H9 (cell line): ENCODE measurements around the gene CDO1. TPM values are rescaled to one million over a fixed set of nuclear protein-coding genes. Genes with fewer than 3 reads are reported as not detected.

Experiments used
- DNase-seq: peaks from one replicate; pipeline ENCODE4 v3.0.0-alpha.2; 2017
- H2AFZ ChIP-seq: one replicate; pipeline ENCODE4 v1.6.1; 2013; ENCODE audit warnings: mild to moderate bottlenecking, low read length, control low read depth, moderate library complexity
- H2AK5ac ChIP-seq: 2 replicates; pipeline ENCODE4 v1.6.1; 2013; ENCODE audit warnings: low read length, control low read depth, mixed read lengths; ENCODE audit not compliant: insufficient read length
- H2BK120ac ChIP-seq: one replicate; pipeline ENCODE4 v1.6.1; 2013; ENCODE audit warnings: low read depth, mild to moderate bottlenecking, low read length, control low read depth, inconsistent platforms; ENCODE audit not compliant: poor library complexity, severe bottlenecking
- H2BK12ac ChIP-seq: 2 replicates; pipeline ENCODE4 v1.6.1; 2013; ENCODE audit warnings: low read length, control low read depth, mixed read lengths, low read depth; ENCODE audit not compliant: insufficient read length
- H2BK15ac ChIP-seq: 2 replicates; pipeline ENCODE4 v1.6.1; 2013; ENCODE audit warnings: low read depth, low read length, control low read depth
- H2BK20ac ChIP-seq: one replicate; pipeline ENCODE4 v1.6.1; 2013; ENCODE audit warnings: low read depth, mild to moderate bottlenecking, low read length, control low read depth, inconsistent platforms; ENCODE audit not compliant: poor library complexity, severe bottlenecking
- H2BK5ac ChIP-seq: 2 replicates; pipeline ENCODE4 v1.6.1; 2013; ENCODE audit warnings: low read length, control low read depth, mixed read lengths; ENCODE audit not compliant: insufficient read length
- H3K14ac ChIP-seq: 2 replicates; pipeline ENCODE4 v1.6.1; 2013; ENCODE audit warnings: low read length, control low read depth; ENCODE audit not compliant: insufficient read depth
- H3K18ac ChIP-seq: 2 replicates; pipeline ENCODE4 v1.6.1; 2013; ENCODE audit warnings: low read depth, mild to moderate bottlenecking, mixed read lengths, low read length, control low read depth; ENCODE audit not compliant: insufficient read length
- H3K23ac ChIP-seq: 2 replicates; pipeline ENCODE4 v1.6.1; 2013; ENCODE audit warnings: low read length, control low read depth, mixed read lengths, low read depth; ENCODE audit not compliant: insufficient read length
- H3K23me2 ChIP-seq: 2 replicates; pipeline ENCODE4 v1.6.1; 2013; ENCODE audit warnings: low read depth, mild to moderate bottlenecking, mixed read lengths, low read length, control low read depth; ENCODE audit not compliant: insufficient read length, poor library complexity, severe bottlenecking
- H3K27ac ChIP-seq: 2 replicates; pipeline ENCODE4 v1.5.1; 2013; ENCODE audit warnings: low read length, control low read depth, mixed read lengths, low read depth; ENCODE audit not compliant: insufficient read length
- H3K27me3 ChIP-seq: 2 replicates; pipeline ENCODE4 v1.6.1; 2013; ENCODE audit warnings: low read length, control low read depth, inconsistent platforms; ENCODE audit not compliant: insufficient read depth
- H3K4ac ChIP-seq: 2 replicates; pipeline ENCODE4 v1.6.1; 2013; ENCODE audit warnings: low read depth, mild to moderate bottlenecking, control low read depth, inconsistent platforms, low read length, moderate library complexity
- H3K4me1 ChIP-seq: 2 replicates; pipeline ENCODE4 v1.6.1; 2013; ENCODE audit warnings: low read length, control low read depth, inconsistent platforms; ENCODE audit not compliant: insufficient read depth
- H3K4me2 ChIP-seq: 2 replicates; pipeline ENCODE4 v1.6.1; 2013; ENCODE audit warnings: low read length, control low read depth, mixed read lengths; ENCODE audit not compliant: insufficient read length, insufficient read depth
- H3K56ac ChIP-seq: 2 replicates; pipeline ENCODE4 v1.6.1; 2013; ENCODE audit warnings: low read depth, mild to moderate bottlenecking, mixed read lengths, low read length, control low read depth; ENCODE audit not compliant: insufficient read length
- H3K79me1 ChIP-seq: 2 replicates; pipeline ENCODE4 v1.6.1; 2013; ENCODE audit warnings: low read depth, mild to moderate bottlenecking, moderate library complexity, low read length, control low read depth, inconsistent platforms; ENCODE audit not compliant: insufficient read depth, poor library complexity, severe bottlenecking
- H3K79me2 ChIP-seq: 2 replicates; pipeline ENCODE4 v1.6.1; 2013; ENCODE audit warnings: low read length, control low read depth, inconsistent platforms; ENCODE audit not compliant: insufficient read depth
- H3K9ac ChIP-seq: 2 replicates; pipeline ENCODE4 v1.6.1; 2013; ENCODE audit warnings: low read length, control low read depth, mixed read lengths; ENCODE audit not compliant: insufficient read length; ENCODE audit errors: extremely low read depth
- H3K9me3 ChIP-seq: one replicate; pipeline ENCODE4 v1.6.1; 2013; ENCODE audit warnings: low read depth, low read length, inconsistent platforms; ENCODE audit not compliant: control insufficient read depth
- H3T11ph ChIP-seq: one replicate; pipeline ENCODE4 v1.6.1; 2013; ENCODE audit warnings: mild to moderate bottlenecking, low read length, control low read depth, inconsistent platforms
- H4K20me1 ChIP-seq: one replicate; pipeline ENCODE4 v1.6.1; 2013; ENCODE audit not compliant: control insufficient read depth, insufficient read length, insufficient read depth
- H4K5ac ChIP-seq: 2 replicates; pipeline ENCODE4 v1.6.1; 2013; ENCODE audit warnings: low read depth, mild to moderate bottlenecking, mixed read lengths, low read length, control low read depth; ENCODE audit not compliant: insufficient read length
- H4K8ac ChIP-seq: replicated peaks from 2 replicates; pipeline ENCODE4 v1.6.1; 2013; ENCODE audit warnings: low read length, control low read depth, mixed read lengths, low read depth; ENCODE audit not compliant: insufficient read length
- H4K91ac ChIP-seq: 2 replicates; pipeline ENCODE4 v1.6.1; 2013; ENCODE audit warnings: low read depth, mild to moderate bottlenecking, moderate library complexity, mixed read lengths, low read length, control low read depth; ENCODE audit not compliant: insufficient read length
- H3K27ac Mint-ChIP-seq, 3 experiments: 2 replicates in 2 of 3; 3 replicates in 1 of 3; pipeline ENCODE4 v1.8.0; 2020 to 2021; ENCODE audit warnings: mixed read lengths in 3 of 3, mild to moderate bottlenecking in 1 of 3, moderate library complexity in 1 of 3
- H3K27me3 Mint-ChIP-seq: 2 replicates; pipeline ENCODE4 v1.8.0; 2021; ENCODE audit warnings: low read depth, mild to moderate bottlenecking, moderate library complexity, mixed read lengths
- H3K36me3 Mint-ChIP-seq, 3 experiments: 2 replicates in 2 of 3; 3 replicates in 1 of 3; pipeline ENCODE4 v1.8.0; 2020 to 2021; ENCODE audit warnings: low read depth in 3 of 3, mixed read lengths in 3 of 3; ENCODE audit not compliant: insufficient read depth in 1 of 3
- H3K4me1 Mint-ChIP-seq, 2 experiments: 2 replicates each; pipeline ENCODE4 v1.8.0; 2020; ENCODE audit warnings: mixed read lengths in 2 of 2
- H3K4me3 Mint-ChIP-seq, 2 experiments: 2 replicates in 1 of 2; 3 replicates in 1 of 2; pipeline ENCODE4 v1.8.0; 2020 to 2021; ENCODE audit warnings: mild to moderate bottlenecking in 2 of 2, mixed read lengths in 2 of 2, moderate library complexity in 1 of 2
- H3K9me3 Mint-ChIP-seq, 2 experiments: 2 replicates in 1 of 2; 3 replicates in 1 of 2; pipeline ENCODE4 v1.8.0; 2020; ENCODE audit warnings: mild to moderate bottlenecking in 2 of 2, mixed read lengths in 2 of 2, moderate library complexity in 1 of 2
- WGBS: extraction: QIAGEN DNeasy Blood & Tissue Kit; methylation state at CpG from one replicate; pipeline ENCODE4 v1.1.7; 2013; ENCODE audit warnings: missing lambda C conversion rate, low lambda C conversion rate, mixed read lengths; ENCODE audit not compliant: insufficient read length; ENCODE audit errors: extremely low coverage; 5-methylcytosine and 5-hydroxymethylcytosine counted together
- total RNA-seq: library from RNA; stranded (reverse); gene quantifications from 2 replicates; pipeline ENCODE4 v1.2.1, GENCODE V29; 2021
- TF ChIP-seq, protein P1 (sequence below): fragments of 200-600 bp; sonication (generic); conservative IDR thresholded peaks from 3 replicates; pipeline ENCODE4 v1.8.0; 2021; ENCODE audit warnings: antibody characterized with exemption, mild to moderate bottlenecking

The CDO1 gene
- total RNA-seq, 1 experiment from 2014 or later: 11.2 TPM

DNA sequence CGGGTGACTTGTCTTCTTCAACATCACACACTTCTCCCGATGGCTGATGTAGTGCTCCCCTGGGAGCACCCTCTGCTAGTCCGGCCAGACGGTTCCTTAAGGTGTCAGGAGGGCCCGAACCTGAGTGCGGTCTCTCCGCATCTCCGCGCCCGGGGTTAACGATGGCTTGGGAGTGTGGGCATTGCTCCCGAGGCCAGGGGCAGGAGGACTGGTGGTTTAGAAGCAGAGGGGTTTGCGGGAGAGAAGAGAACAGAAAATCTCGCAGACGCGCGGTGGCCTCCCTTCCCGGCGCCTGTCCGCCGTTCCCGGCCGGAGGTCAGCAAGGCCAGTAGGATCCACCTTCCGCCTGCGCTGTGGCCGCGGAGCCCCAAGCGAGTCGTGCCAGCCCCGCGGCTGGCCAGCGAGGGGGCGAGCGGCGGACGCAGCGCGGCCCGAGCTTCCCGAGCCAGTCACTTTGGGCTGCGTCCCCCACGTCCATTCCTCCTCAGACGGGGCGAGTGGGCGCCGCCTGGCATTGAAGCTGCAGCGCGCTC is 700 bp downstream of the CDO1 start:
- H3K14ac ChIP-seq: no peak overlapping the region
- H3T11ph ChIP-seq: no peak overlapping the region
- no peaks in the 10 kb centered on the region for H4K20me1 ChIP-seq
- H3K9ac ChIP-seq: peak overlapping the region; percentile 3
- H3K9me3 Mint-ChIP-seq: no peaks in the 10 kb centered on the region
- H3K79me2 ChIP-seq: no peaks in the 10 kb centered on the region
- no peak overlapping the region for H2AFZ ChIP-seq
- H2BK20ac ChIP-seq: no peak overlapping the region
- no peak overlapping the region for H4K91ac ChIP-seq
- H3K18ac ChIP-seq: peak overlapping the region; percentile 1
- peaks cover 0 to 5% (median 0%) of the 10 kb centered on the region in 3 experiments; a peak in 4 of 7 replicates for H3K36me3 Mint-ChIP-seq
- no peak overlapping the region for H2BK15ac ChIP-seq
- H3K27me3 ChIP-seq: peaks cover 9% of the 10 kb centered on the region; the same call in 1 of the 2 replicates
- H3K4me1 ChIP-seq: no peaks in the 10 kb centered on the region
- H2BK12ac ChIP-seq: no peak overlapping the region
- no CpG with 5 or more reads among the region's 48 CpGs for WGBS
- H2BK120ac ChIP-seq: no peak overlapping the region
- H3K23me2 ChIP-seq: peaks cover 7% of the 10 kb centered on the region
- no peak overlapping the region for H3K56ac ChIP-seq
- peak; percentile 43 for DNase-seq
- H3K9me3 ChIP-seq: no peaks in the 10 kb centered on the region
- H3K4ac ChIP-seq: no peak overlapping the region
- peak overlapping the region; percentile 92 to 96 for H3K4me3 Mint-ChIP-seq
- H3K27ac Mint-ChIP-seq: no peak overlapping the region
- H2AK5ac ChIP-seq: no peak overlapping the region
- no peaks in the 10 kb centered on the region for H3K79me1 ChIP-seq
- no peak overlapping the region for H3K27ac ChIP-seq
- TF ChIP-seq, protein P1, sequence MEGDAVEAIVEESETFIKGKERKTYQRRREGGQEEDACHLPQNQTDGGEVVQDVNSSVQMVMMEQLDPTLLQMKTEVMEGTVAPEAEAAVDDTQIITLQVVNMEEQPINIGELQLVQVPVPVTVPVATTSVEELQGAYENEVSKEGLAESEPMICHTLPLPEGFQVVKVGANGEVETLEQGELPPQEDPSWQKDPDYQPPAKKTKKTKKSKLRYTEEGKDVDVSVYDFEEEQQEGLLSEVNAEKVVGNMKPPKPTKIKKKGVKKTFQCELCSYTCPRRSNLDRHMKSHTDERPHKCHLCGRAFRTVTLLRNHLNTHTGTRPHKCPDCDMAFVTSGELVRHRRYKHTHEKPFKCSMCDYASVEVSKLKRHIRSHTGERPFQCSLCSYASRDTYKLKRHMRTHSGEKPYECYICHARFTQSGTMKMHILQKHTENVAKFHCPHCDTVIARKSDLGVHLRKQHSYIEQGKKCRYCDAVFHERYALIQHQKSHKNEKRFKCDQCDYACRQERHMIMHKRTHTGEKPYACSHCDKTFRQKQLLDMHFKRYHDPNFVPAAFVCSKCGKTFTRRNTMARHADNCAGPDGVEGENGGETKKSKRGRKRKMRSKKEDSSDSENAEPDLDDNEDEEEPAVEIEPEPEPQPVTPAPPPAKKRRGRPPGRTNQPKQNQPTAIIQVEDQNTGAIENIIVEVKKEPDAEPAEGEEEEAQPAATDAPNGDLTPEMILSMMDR: 0 out of 3 replicates have a peak, but pooled peaks have one; percentile 8
- no peak overlapping the region for H3K23ac ChIP-seq
- no peak overlapping the region for H4K8ac ChIP-seq
- peaks cover 31% of the 10 kb centered on the region for H3K27me3 Mint-ChIP-seq
- peaks cover 18 to 22% of the 10 kb centered on the region in 2 experiments for H3K4me1 Mint-ChIP-seq
- peak overlapping the region; percentile 66 for H3K4me2 ChIP-seq
- no peak overlapping the region for H4K5ac ChIP-seq
- H2BK5ac ChIP-seq: no peak overlapping the region
